ENCODE results near the gene SLC25A21.
"Not testable (repeated sequence)": the region's sequence is repeated elsewhere in the genome, so short reads cannot be mapped to it uniquely, and the experiment has no call there.

The SLC25A21 gene

DNA sequence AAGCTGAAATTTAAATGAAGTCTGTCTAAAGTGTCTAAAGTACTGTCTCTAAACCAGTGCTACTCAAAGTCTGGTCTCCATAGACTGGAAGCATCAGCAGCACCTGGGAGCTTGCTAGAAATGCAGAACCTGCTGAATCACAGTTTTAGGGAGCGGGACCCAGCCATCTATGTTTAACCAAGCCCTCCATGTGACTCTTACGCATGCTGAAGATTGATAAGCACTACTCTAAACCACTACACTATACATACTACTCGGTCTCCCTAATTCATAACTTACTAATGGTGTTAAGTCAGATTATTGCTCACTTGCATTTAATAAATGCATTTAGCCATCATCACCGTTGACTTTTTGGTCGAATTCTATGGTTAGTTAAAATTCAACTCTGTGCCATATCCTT, 88.8 kb downstream of the SLC25A21 start:
- no peak for DNase-seq

GRCh38 chr14:37082449-37082848, 90.0 kb downstream of the SLC25A21 start:
- no peak for DNase-seq

- DNase-seq: no peak
Measured at GRCh38 chr14:37081856-37082255, 90.5 kb downstream of the SLC25A21 start.

DNA sequence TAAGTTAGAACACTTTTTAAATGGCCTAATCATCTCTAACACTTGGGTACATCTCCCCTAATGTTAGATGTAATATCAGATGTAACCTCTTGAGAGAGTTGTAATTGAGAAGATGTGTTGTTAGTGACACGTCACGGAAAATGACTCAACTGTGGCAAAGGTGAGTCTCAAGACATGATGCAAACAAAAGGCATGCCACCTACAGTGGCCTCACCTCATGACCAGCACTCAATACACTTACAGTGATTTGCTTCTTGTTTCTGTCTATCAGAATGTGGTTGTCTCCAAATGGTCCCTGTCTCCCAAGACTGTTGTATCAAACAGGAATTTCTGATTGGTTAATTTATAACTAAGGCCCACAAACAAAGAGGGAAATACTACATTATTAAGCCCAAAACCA, 91.2 kb downstream of the SLC25A21 start:
- no peak for DNase-seq

DNA sequence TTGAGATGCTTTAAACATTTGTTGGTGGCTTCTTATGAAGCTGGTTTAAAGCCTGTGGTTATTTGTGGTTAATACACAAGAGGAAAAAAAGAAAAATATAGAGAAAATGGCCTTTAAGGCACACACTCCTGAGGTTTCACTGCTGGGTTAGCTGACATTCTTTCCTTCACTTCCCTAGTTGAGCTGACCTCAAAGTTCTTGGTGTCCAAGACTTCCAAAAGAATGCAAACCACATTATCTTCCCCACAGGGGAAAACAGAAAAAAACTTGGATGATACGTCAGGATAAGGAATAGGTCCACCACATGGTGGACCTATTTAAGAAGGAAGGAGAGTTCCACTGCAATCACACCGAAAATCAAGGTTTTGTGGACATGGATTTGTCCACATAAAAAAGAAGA, 94.3 kb downstream of the SLC25A21 start:
- DNase-seq: no peak

DNA sequence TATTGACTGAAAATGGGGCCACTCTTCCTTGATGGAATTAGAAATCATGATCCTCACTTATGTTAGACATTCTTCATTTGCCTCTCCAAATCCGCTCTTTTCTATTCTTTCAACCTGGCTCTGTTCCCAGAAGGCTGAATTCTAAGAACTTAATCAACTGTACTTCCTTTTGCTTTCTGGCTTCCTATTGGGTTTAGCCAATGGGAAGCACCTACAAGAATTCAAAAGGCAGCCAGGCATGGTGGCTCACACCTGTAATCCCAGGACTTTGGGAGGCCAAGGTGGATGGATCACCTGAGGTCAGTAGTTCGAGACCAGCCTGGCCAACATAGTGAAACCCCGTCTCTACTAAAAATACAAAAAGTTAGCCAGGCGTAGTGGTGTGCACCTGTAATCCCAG, 98.1 kb downstream of the SLC25A21 start:
- DNase-seq: not testable (repeated sequence)

- DNase-seq: no peak
Measured at GRCh38 chr14:37063467-37064240, 108.8 kb downstream of the SLC25A21 start.

GRCh38 chr14:37062191-37062803, 110.1 kb downstream of the SLC25A21 start:
- no peak for DNase-seq

DNA sequence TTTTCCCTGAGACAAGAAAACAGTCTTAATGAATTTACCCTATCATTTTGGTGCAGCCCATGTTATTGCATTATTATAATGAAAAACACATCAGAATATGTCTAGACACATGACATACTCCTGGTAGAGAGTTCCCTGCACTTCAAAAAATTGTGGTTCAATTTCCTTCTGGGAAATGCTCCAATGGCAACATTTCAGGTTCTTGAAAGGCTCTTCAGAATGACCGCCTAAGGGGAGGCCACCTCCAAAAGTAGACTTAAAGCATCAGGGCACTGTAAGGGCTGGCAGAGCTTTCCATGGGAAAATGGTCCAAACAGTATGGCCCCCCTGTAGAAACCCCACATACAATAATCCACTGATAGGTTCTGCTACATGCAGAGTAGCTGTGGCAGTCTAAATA, 110.7 kb downstream of the SLC25A21 start:
- DNase-seq: no peak

GRCh38 chr14:37060496-37061260, 111.7 kb downstream of the SLC25A21 start:
- no peak for DNase-seq

GRCh38 chr14:37057776-37058175, 114.6 kb downstream of the SLC25A21 start:
- DNase-seq: no peak

GRCh38 chr14:37056473-37056872, 115.9 kb downstream of the SLC25A21 start:
- DNase-seq: no peak

GRCh38 chr14:37054869-37055268, 117.5 kb downstream of the SLC25A21 start:
- no peak for DNase-seq

GRCh38 chr14:37054144-37054543, 118.3 kb downstream of the SLC25A21 start:
- no peak for DNase-seq

DNA sequence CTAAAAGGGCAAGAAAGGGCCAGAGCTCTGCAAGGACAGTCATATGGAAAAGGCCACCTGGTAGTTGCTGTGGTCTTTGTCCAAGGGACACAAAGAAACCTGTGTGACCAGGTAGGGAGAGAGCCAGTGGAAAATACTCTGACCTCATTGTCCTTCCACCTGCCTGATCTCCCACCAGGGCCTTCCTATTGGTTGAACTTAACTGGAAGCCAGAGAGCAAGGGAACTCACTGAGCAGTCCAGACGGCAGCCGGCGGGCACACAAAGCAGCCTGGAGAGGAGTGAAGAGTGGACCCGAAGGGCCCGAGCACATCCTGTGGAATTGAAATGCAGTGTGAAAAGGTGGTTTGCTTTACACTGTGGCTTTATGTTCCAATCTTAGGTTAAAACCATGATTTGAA, 120.7 kb downstream of the SLC25A21 start:
- no peak for DNase-seq

GRCh38 chr14:37051153-37051552, 121.3 kb downstream of the SLC25A21 start:
- DNase-seq: no peak

- DNase-seq: no peak
Measured at GRCh38 chr14:37048666-37049071, 123.7 kb downstream of the SLC25A21 start.

DNA sequence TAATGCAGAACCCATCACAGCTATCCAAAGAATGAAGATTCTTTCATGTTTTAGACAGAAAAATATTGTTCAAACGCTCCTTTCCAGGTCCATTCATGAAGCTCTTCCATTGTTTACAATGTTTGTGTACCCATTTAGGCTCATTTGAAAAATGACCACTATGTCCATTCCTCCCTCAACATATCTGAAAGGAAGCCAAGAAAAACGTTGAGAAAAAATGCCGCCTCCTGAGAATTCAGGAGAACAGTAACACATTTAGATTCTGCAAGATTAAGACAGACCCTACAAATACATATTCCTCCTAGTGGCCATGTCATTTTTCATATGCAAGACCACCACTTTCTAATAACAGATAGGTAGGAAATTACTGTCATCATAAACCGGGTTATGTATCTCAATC, 124.4 kb downstream of the SLC25A21 start:
- DNase-seq: no peak

DNA sequence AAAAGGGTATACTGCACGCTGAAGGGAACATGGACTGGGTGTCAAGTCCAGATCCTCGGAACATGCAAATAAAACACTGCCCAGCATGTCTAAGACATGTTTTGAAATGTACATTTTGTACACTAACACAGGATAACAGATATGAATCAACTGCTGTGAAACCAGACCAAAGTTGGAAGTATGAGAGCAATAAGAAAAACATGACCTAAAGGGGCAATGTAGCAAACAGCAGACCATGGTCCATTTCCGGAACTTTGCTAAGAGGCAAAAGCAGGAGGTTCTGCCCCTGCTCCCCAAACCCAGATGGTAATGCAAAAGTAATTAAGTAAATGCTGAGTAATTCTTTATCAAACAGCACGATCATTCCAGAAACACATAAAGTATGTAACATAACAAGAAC, 125.2 kb downstream of the SLC25A21 start:
- no peak for DNase-seq

- DNase-seq: no peak
Measured at GRCh38 chr14:37046815-37047214, 125.6 kb downstream of the SLC25A21 start.

GRCh38 chr14:37045340-37046061, 126.9 kb downstream of the SLC25A21 start:
- no peak for DNase-seq

GRCh38 chr14:37037636-37038387, 134.6 kb downstream of the SLC25A21 start:
- no peak for DNase-seq

All from cerebellar nuclear complex (tissue), 1 donor.